ENCODE measurements around the gene OSM. TPM values are rescaled to one million over a fixed set of nuclear protein-coding genes. Genes with fewer than 3 reads are reported as not detected.

Gene OSM
- total RNA-seq, 1 experiment from 2014 or later, result not detected

DNA sequence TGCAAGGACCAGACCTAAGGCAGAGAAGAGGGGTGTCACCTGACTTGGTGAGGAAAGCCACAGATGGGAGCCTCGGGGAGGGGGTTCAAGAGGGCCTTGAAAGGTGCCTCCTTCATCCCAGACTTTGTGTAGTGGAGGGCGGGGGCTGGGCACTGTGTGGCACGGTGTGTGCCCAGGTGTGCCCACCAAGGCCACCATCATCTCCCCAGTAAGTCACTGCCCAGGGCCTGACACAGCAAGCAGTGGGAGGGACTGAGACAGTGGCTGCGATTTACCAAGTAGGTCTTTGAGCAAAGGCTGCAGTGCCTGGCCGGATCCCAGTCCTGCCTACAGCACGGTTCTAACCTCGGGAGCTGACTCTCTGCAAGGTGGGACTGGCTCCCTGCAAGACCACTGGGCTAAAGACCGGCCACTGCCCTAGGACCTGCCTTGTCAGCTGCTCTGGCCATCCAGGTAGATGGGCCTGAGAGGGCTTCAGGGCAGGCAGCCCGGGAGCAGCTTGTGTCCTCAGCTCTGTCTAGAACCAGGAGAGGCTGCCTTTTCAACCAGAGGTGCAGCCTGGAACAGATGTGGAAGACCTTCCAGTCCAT lies 1.4 kb downstream of the OSM start:
- Histone ChIP-seq H3K9me2 (ENCODE audit: insufficient read depth) (no peaks in the 10 kb centered on the region), H3K4me2 (ENCODE audit: low read length) (no peak overlapping the region), H3K36me3 (ENCODE audit: control insufficient read depth in 1 of 2, insufficient read depth in 2 of 2, low read length in 2 of 2) (no peaks in the 10 kb centered on the region), H4K20me1 (ENCODE audit: insufficient read depth) (no peaks in the 10 kb centered on the region), H2AFZ (ENCODE audit: low read depth, low read length, poor library complexity, severe bottlenecking) (no peak overlapping the region), H3K4me3 (replicated peaks in 1 of 2; ENCODE audit: low read depth in 1 of 2, low read length in 2 of 2) (no peak overlapping the region), H3K27ac (ENCODE audit: low read depth, low read length) (no peak overlapping the region), H3K4me1 (ENCODE audit: control insufficient read depth in 1 of 2, insufficient read depth in 2 of 2, low read length in 2 of 2) (peaks cover 0 to 13% of the 10 kb centered on the region in 2 experiments; a peak in 3 of 4 replicates), H3K9me3 (ENCODE audit: control insufficient read depth in 1 of 2, insufficient read depth in 1 of 2, low read depth in 1 of 2, low read length in 2 of 2) (no peaks in the 10 kb centered on the region), H3K79me2 (ENCODE audit: insufficient read depth, low read length) (no peaks in the 10 kb centered on the region), H3K27me3 (ENCODE audit: insufficient read depth, low read length) (no peaks in the 10 kb centered on the region), H3K9ac (ENCODE audit: low read length) (no peak overlapping the region)
- intact Hi-C loops (cut with micrococcal nuclease), result no loop called here
- no peak for ATAC-seq
- no TSS peak for BruUV-seq (replicated peaks)
- TF ChIP-seq, protein P1, sequence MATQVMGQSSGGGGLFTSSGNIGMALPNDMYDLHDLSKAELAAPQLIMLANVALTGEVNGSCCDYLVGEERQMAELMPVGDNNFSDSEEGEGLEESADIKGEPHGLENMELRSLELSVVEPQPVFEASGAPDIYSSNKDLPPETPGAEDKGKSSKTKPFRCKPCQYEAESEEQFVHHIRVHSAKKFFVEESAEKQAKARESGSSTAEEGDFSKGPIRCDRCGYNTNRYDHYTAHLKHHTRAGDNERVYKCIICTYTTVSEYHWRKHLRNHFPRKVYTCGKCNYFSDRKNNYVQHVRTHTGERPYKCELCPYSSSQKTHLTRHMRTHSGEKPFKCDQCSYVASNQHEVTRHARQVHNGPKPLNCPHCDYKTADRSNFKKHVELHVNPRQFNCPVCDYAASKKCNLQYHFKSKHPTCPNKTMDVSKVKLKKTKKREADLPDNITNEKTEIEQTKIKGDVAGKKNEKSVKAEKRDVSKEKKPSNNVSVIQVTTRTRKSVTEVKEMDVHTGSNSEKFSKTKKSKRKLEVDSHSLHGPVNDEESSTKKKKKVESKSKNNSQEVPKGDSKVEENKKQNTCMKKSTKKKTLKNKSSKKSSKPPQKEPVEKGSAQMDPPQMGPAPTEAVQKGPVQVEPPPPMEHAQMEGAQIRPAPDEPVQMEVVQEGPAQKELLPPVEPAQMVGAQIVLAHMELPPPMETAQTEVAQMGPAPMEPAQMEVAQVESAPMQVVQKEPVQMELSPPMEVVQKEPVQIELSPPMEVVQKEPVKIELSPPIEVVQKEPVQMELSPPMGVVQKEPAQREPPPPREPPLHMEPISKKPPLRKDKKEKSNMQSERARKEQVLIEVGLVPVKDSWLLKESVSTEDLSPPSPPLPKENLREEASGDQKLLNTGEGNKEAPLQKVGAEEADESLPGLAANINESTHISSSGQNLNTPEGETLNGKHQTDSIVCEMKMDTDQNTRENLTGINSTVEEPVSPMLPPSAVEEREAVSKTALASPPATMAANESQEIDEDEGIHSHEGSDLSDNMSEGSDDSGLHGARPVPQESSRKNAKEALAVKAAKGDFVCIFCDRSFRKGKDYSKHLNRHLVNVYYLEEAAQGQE (IDR thresholded peaks at IDR 0.05; ENCODE audit: low read depth), result no peak
- no peak for TF ChIP-seq RAD21 (IDR thresholded peaks at IDR 0.05; ENCODE audit: low read depth)
- no peak for TF ChIP-seq JUND (IDR thresholded peaks at IDR 0.05)
- no peak for TF ChIP-seq EZH2phosphoT487 (IDR thresholded peaks at IDR 0.05; ENCODE audit: borderline replicate concordance)
- no peak for TF ChIP-seq ZNF274 (IDR thresholded peaks at IDR 0.05; ENCODE audit: low read depth, low read length)
- TF ChIP-seq, protein P2, sequence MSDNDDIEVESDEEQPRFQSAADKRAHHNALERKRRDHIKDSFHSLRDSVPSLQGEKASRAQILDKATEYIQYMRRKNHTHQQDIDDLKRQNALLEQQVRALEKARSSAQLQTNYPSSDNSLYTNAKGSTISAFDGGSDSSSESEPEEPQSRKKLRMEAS (IDR thresholded peaks at IDR 0.05), result no peak
- no peak for TF ChIP-seq YY1 (IDR thresholded peaks at IDR 0.05; ENCODE audit: extremely low read depth, insufficient replicate concordance, low read depth, low read length)
- no peak for TF ChIP-seq TCF7L2 (IDR thresholded peaks at IDR 0.05; ENCODE audit: borderline replicate concordance, extremely low read depth, insufficient read depth, insufficient read length)
- TF ChIP-seq SIN3A (IDR thresholded peaks at IDR 0.05; ENCODE audit: low read depth), result no peak
- DNase-seq (ENCODE audit: low read depth, low spot score), result no peak
- CTCF ChIA-PET, result no interaction called here
- POLR2A ChIA-PET, result no interaction called here
- RAD21 ChIA-PET (ENCODE audit: low non-redundant PET in 1 of 2, low total read pairs in 2 of 2, uncharacterized antibody in 2 of 2, unreplicated experiment in 2 of 2), result no interaction called here

Measured in HCT116 (cell line).